ENCODE results near the gene BAIAP3. TPM values are rescaled to one million over a fixed set of nuclear protein-coding genes. Genes with fewer than 3 reads are reported as not detected.

The BAIAP3 gene
- total and polyA plus RNA-seq, 10 of the 15 experiments (the other 5 are each of a cell fraction or from before 2014, with no cell fraction given), result 0.03 to 0.56 (median 0.17) TPM; not detected in 3

DNA sequence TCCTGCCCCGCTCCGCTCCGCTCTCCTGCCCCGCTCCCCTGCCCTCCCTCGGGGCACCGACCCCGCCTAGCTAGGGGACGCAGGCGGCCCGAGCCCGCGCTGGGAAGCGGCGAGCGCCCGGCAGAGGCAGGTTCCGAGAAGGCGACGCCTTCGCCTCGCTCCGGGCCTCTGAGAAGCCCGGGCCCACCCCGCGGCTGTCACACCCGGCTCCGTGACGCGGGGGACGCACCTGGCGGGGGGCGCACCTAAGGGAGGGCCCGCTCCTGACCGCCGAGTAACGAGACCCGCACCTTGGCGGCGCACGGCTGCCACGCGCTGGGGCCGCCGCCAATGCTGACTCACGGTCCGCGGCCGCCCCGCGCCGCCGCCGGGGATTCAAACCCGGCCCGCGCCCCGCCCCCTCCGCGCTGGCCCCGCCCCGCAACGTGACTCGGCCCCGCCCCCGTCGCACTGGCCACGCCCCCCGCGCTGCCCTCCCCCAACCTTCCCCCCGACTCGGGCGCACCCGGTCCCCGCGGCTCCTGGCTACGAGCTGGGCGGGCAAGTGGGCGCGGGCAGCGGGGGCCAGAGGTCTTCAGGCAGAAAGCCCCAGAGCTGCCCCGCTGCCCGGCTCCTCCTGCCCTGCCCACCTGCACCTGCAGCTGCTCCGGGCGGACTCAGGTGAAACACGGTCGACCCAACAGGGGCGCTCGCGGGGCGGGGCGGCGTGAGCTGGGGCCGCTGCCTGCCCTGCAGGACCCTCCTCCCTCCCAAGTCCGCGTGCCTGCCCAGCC is 46.0 kb downstream of the BAIAP3 start:
- peaks cover 8% of the 10 kb centered on the region; the same call in 1 of the 2 replicates for H3K4me1 ChIP-seq (ENCODE audit: control insufficient read depth, insufficient read depth, low read length)
- H3K4me2 ChIP-seq (ENCODE audit: control insufficient read depth, insufficient read depth), result peak overlapping the region; percentile 80
- H3K27me3 ChIP-seq (replicated peaks in 1 of 2; ENCODE audit: control insufficient read depth in 2 of 2, insufficient read depth in 2 of 2, low read length in 1 of 2), result no peaks in the 10 kb centered on the region
- ChIA-PET CTCF (interaction anchor here (0.6 to 1.6 kb wide), 6 partner anchors 11 to 43 kb away, joined by 3 to 5 read pairs (median 4); no protein-coding TSS in a partner anchor), RAD21 (ENCODE audit: unreplicated experiment) (no interaction called here), POLR2A (interaction anchor here (0.5 to 0.9 kb wide), 8 partner anchors 36 to 1503 kb away, joined by 3 to 9 read pairs (median 4); partner anchors contain the start of gene FLYWCH2), SMC1A (ENCODE audit: uncharacterized antibody, unreplicated experiment) (no interaction called here)
- H3K79me2 ChIP-seq (ENCODE audit: control insufficient read depth, insufficient read depth, low read length), result peaks cover 18% of the 10 kb centered on the region
- in situ Hi-C loops (cut with MboI) (no loop called here), intact Hi-C loops (cut with micrococcal nuclease; ENCODE audit: unreplicated experiment) (no loop called here)
- BruUV-seq (replicated peaks), result no TSS peak
- WGBS (ENCODE audit: insufficient coverage, insufficient replicate concordance, low lambda C conversion rate, missing lambda C conversion rate), result 2% methylated on average over 45 of the region's 95 CpGs
- peak overlapping the region; percentile 73 for H3K4me3 ChIP-seq
- H3K36me3 ChIP-seq (ENCODE audit: control insufficient read depth in 2 of 2, insufficient read depth in 2 of 2, low read length in 1 of 2), result no peaks in the 10 kb centered on the region; a peak in 2 of 4 replicates
- peak overlapping the region; percentile 78 for H3K27ac ChIP-seq (ENCODE audit: control insufficient read depth, insufficient read depth)
- H2AFZ ChIP-seq (ENCODE audit: control insufficient read depth, low read depth, low read length), result peak overlapping the region; percentile 45; the same call in 1 of the 2 replicates
- ATAC-seq (peak; percentile 86), DNase-seq (ENCODE audit: low read depth, low spot score) (no peak), FAIRE-seq (no peak)
- no peaks in the 10 kb centered on the region for H3K9me3 ChIP-seq (replicated peaks; ENCODE audit: control insufficient read depth, insufficient read depth, low read length)
- peak overlapping the region; percentile 81 for H3K9ac ChIP-seq (ENCODE audit: control insufficient read depth, insufficient read depth, low read length)
- no peaks in the 10 kb centered on the region for H4K20me1 ChIP-seq (ENCODE audit: control insufficient read depth, insufficient read depth)
- TF ChIP-seq IKZF1 (conservative IDR thresholded peaks at IDR 0.05) (peak; percentile 36; the same call in 1 of the 2 replicates), MEF2A (IDR thresholded peaks at IDR 0.05; ENCODE audit: insufficient read depth, low read depth, low read length) (no peak), DPF2 (IDR thresholded peaks at IDR 0.05) (peak; percentile 73), JUND (IDR thresholded peaks at IDR 0.05; ENCODE audit: low read depth, low read length) (0 out of 2 replicates have a peak, but pooled peaks have one; percentile 8), EGR1 (IDR thresholded peaks at IDR 0.05; ENCODE audit: borderline replicate concordance in 1 of 2, low read depth in 2 of 2, low read length in 2 of 2) (peak; percentile 15 to 46; a peak in 2 of 3 replicates), BHLHE40 (IDR thresholded peaks at IDR 0.05; ENCODE audit: borderline replicate concordance in 1 of 2, low read depth in 2 of 2, low read length in 1 of 2) (peak in 1 of 2 experiments; percentile 89; a peak in 3 of 4 replicates), ZNF622 (IDR thresholded peaks at IDR 0.05) (no peak)
- TF ChIP-seq, protein P1, sequence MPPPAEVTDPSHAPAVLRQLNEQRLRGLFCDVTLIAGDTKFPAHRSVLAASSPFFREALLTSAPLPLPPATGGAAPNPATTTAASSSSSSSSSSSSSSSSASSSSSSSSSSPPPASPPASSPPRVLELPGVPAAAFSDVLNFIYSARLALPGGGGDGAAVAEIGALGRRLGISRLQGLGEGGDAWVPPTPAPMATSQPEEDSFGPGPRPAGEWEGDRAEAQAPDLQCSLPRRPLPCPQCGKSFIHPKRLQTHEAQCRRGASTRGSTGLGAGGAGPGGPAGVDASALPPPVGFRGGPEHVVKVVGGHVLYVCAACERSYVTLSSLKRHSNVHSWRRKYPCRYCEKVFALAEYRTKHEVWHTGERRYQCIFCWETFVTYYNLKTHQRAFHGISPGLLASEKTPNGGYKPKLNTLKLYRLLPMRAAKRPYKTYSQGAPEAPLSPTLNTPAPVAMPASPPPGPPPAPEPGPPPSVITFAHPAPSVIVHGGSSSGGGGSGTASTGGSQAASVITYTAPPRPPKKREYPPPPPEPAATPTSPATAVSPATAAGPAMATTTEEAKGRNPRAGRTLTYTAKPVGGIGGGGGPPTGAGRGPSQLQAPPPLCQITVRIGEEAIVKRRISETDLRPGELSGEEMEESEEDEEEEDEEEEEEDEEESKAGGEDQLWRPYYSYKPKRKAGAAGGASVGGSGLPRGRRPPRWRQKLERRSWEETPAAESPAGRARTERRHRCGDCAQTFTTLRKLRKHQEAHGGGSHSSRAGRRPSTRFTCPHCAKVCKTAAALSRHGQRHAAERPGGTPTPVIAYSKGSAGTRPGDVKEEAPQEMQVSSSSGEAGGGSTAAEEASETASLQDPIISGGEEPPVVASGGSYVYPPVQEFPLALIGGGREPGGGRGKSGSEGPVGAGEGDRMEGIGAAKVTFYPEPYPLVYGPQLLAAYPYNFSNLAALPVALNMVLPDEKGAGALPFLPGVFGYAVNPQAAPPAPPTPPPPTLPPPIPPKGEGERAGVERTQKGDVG (CRISPR knock-in tag; IDR thresholded peaks at IDR 0.05), result no peak
- TF ChIP-seq, protein P2, sequence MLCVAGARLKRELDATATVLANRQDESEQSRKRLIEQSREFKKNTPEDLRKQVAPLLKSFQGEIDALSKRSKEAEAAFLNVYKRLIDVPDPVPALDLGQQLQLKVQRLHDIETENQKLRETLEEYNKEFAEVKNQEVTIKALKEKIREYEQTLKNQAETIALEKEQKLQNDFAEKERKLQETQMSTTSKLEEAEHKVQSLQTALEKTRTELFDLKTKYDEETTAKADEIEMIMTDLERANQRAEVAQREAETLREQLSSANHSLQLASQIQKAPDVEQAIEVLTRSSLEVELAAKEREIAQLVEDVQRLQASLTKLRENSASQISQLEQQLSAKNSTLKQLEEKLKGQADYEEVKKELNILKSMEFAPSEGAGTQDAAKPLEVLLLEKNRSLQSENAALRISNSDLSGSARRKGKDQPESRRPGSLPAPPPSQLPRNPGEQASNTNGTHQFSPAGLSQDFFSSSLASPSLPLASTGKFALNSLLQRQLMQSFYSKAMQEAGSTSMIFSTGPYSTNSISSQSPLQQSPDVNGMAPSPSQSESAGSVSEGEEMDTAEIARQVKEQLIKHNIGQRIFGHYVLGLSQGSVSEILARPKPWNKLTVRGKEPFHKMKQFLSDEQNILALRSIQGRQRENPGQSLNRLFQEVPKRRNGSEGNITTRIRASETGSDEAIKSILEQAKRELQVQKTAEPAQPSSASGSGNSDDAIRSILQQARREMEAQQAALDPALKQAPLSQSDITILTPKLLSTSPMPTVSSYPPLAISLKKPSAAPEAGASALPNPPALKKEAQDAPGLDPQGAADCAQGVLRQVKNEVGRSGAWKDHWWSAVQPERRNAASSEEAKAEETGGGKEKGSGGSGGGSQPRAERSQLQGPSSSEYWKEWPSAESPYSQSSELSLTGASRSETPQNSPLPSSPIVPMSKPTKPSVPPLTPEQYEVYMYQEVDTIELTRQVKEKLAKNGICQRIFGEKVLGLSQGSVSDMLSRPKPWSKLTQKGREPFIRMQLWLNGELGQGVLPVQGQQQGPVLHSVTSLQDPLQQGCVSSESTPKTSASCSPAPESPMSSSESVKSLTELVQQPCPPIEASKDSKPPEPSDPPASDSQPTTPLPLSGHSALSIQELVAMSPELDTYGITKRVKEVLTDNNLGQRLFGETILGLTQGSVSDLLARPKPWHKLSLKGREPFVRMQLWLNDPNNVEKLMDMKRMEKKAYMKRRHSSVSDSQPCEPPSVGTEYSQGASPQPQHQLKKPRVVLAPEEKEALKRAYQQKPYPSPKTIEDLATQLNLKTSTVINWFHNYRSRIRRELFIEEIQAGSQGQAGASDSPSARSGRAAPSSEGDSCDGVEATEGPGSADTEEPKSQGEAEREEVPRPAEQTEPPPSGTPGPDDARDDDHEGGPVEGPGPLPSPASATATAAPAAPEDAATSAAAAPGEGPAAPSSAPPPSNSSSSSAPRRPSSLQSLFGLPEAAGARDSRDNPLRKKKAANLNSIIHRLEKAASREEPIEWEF (IDR thresholded peaks at IDR 0.05; ENCODE audit: insufficient replicate concordance, low read depth, low read length), result no peak
- TF ChIP-seq, protein P3, sequence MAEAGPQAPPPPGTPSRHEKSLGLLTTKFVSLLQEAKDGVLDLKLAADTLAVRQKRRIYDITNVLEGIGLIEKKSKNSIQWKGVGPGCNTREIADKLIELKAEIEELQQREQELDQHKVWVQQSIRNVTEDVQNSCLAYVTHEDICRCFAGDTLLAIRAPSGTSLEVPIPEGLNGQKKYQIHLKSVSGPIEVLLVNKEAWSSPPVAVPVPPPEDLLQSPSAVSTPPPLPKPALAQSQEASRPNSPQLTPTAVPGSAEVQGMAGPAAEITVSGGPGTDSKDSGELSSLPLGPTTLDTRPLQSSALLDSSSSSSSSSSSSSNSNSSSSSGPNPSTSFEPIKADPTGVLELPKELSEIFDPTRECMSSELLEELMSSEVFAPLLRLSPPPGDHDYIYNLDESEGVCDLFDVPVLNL (IDR thresholded peaks at IDR 0.05; ENCODE audit: low read depth, low read length), result peak; percentile 63
